HepG2 (cell line): Measurements from ENCODE around the gene BRMS1. TPM values are rescaled to one million over a fixed set of nuclear protein-coding genes. Genes with fewer than 3 reads are reported as not detected.

Experiments used
- ATAC-seq: fragments of 200-7000 bp; cut with Tn5 transposase; 3 replicates; pipeline ENCODE4 v1.9.1; 2020; ENCODE audit warnings: mild to moderate bottlenecking, moderate library complexity
- BruUV-seq: library from RNA; stranded (reverse); fragments of 400-500 nt; replicated peaks from 2 replicates; lab custom pipeline; 2021; lab: Mats Ljungman, UMichigan
- CTCF ChIA-PET: fragments of 300-600 bp; formaldehyde crosslinking; extraction: SDS; loops from one replicate; lab custom pipeline; 2021; ENCODE audit warnings: low total read pairs, inconsistent platforms, low intra/inter-chr PET ratio; lab: Yijun Ruan, JAX
- POLR2A ChIA-PET: fragments of 350-600 bp; sonication (Branson Sonifier 250); formaldehyde crosslinking; loops from one replicate; lab custom pipeline; 2020; ENCODE audit warnings: antibody characterized with exemption, inconsistent platforms; lab: Yijun Ruan, JAX
- DNase-seq: peaks from one replicate; pipeline ENCODE4 v3.0.0-alpha.2; 2015; ENCODE audit warnings: low spot score
- FAIRE-seq: peaks from 3 replicates; lab custom pipeline; 2011; peaks lifted over from hg19 to GRCh38; lab: Jason Lieb, UNC
- H2AFZ ChIP-seq: one replicate; pipeline ENCODE4 v1.6.1; 2011; ENCODE audit warnings: low read length, inconsistent platforms
- H3K27ac ChIP-seq: fragments of 300-600 bp; 3 replicates; pipeline ENCODE4 v1.8.0; 2011; ENCODE audit warnings: mixed run types, mild to moderate bottlenecking, mixed read lengths, low read length, inconsistent platforms; ENCODE audit not compliant: insufficient read depth; ENCODE audit errors: extremely low read length
- H3K27me3 ChIP-seq, 2 experiments: fragments of 200-600 bp in 1 of 2; 2 replicates in 1 of 2; 3 replicates in 1 of 2; pipeline versions ENCODE4 v1.6.0 to v1.8.0; 2011; ENCODE audit warnings: low read length in 2 of 2, mild to moderate bottlenecking in 2 of 2, moderate library complexity in 2 of 2, inconsistent platforms in 1 of 2; ENCODE audit not compliant: insufficient read depth in 2 of 2, control insufficient read depth in 1 of 2
- H3K36me3 ChIP-seq, 2 experiments: fragments of 200-600 bp in 1 of 2; replicated peaks in 1 of 2; 2 replicates in 1 of 2; 3 replicates in 1 of 2; pipeline versions ENCODE4 v1.5.1 to v1.8.0; 2011; ENCODE audit warnings: low read length in 2 of 2, inconsistent platforms in 1 of 2; ENCODE audit not compliant: insufficient read depth in 2 of 2, control insufficient read depth in 1 of 2
- H3K4me1 ChIP-seq: 2 replicates; pipeline ENCODE4 v1.5.1; 2012; ENCODE audit warnings: low read length, inconsistent platforms; ENCODE audit not compliant: insufficient read depth
- H3K4me2 ChIP-seq: 2 replicates; pipeline ENCODE4 v1.6.0; 2011; ENCODE audit warnings: low read depth, low read length, inconsistent platforms
- H3K4me3 ChIP-seq, 3 experiments: fragments of 200-600 bp in 1 of 3; sonication (generic), shearing (Covaris generic) in 1 of 3; replicated peaks in 1 of 3; 2 replicates each; pipeline ENCODE4 v1.5.1; 2011 to 2016; ENCODE audit warnings: low read length in 3 of 3, inconsistent platforms in 2 of 3, low read depth in 2 of 3, mild to moderate bottlenecking in 2 of 3, control low read depth in 1 of 3, mixed read lengths in 1 of 3; ENCODE audit not compliant: insufficient read depth in 1 of 3
- H3K79me2 ChIP-seq: one replicate; pipeline ENCODE4 v1.6.1; 2011; ENCODE audit warnings: low read length, inconsistent platforms; ENCODE audit not compliant: insufficient read depth
- H3K9ac ChIP-seq: 2 replicates; pipeline ENCODE4 v1.6.0; 2011; ENCODE audit warnings: mild to moderate bottlenecking, low read depth, low read length, inconsistent platforms; ENCODE audit not compliant: insufficient read depth
- H3K9me3 ChIP-seq: 2 replicates; pipeline ENCODE4 v1.5.1; 2012; ENCODE audit warnings: mild to moderate bottlenecking, low read length
- H4K20me1 ChIP-seq: 2 replicates; pipeline ENCODE4 v1.6.0; 2011; ENCODE audit warnings: inconsistent platforms, mild to moderate bottlenecking, low read length, moderate library complexity; ENCODE audit not compliant: insufficient read depth
- ATF7 ChIP-seq, 2 experiments: fragments of 450-650 bp in 1 of 2; sonication (generic) in 1 of 2; formaldehyde crosslinking in 1 of 2; IDR thresholded peaks; 2 replicates each; pipeline versions ENCODE4 v1.4.0 to v1.6.1; 2016 to 2020; ENCODE audit warnings: antibody characterized with exemption in 1 of 2, mild to moderate bottlenecking in 1 of 2, missing genetic modification reagents in 1 of 2
- CTCF ChIP-seq: sonication (generic); formaldehyde crosslinking; IDR thresholded peaks from 2 replicates; pipeline ENCODE4 v1.5.0; 2020; ENCODE audit warnings: mild to moderate bottlenecking, missing genetic modification reagents, moderate library complexity
- FOXA3 ChIP-seq: IDR thresholded peaks from 2 replicates; pipeline ENCODE4 v1.6.1; 2016; ENCODE audit warnings: missing genetic modification reagents, missing compliant biosample characterization
- FOXP1 ChIP-seq, 2 experiments: fragments of 450-650 bp in 1 of 2; IDR thresholded peaks; 2 replicates each; pipeline ENCODE4 v1.6.1; 2017 to 2018; ENCODE audit warnings: antibody characterized with exemption in 1 of 2
- GATAD2A ChIP-seq: IDR thresholded peaks from 2 replicates; pipeline ENCODE4 v1.6.1; 2016
- HMGXB4 ChIP-seq, 2 experiments: sonication (generic) in 1 of 2; formaldehyde crosslinking in 1 of 2; IDR thresholded peaks; 2 replicates each; pipeline versions ENCODE4 v1.4.0 to v1.6.1; 2018 to 2020; ENCODE audit warnings: missing genetic modification reagents in 2 of 2, borderline replicate concordance in 1 of 2, low read depth in 1 of 2, mild to moderate bottlenecking in 1 of 2, missing biosample characterization in 1 of 2
- HOXA7 ChIP-seq: sonication (generic); formaldehyde crosslinking; IDR thresholded peaks from 2 replicates; pipeline ENCODE4 v1.8.1; 2022; ENCODE audit warnings: mild to moderate bottlenecking, missing genetic modification reagents, moderate library complexity
- KDM2A ChIP-seq: sonication (generic); formaldehyde crosslinking; IDR thresholded peaks from 2 replicates; pipeline ENCODE4 v1.4.0; 2020; ENCODE audit warnings: low read depth, missing genetic modification reagents, borderline replicate concordance
- MIER2 ChIP-seq: IDR thresholded peaks from 2 replicates; pipeline ENCODE4 v1.6.1; 2016; ENCODE audit warnings: missing biosample characterization, missing genetic modification reagents
- PAWR ChIP-seq: sonication (generic); formaldehyde crosslinking; IDR thresholded peaks from 2 replicates; pipeline ENCODE4 v1.4.0; 2020; ENCODE audit warnings: missing genetic modification reagents, mild to moderate bottlenecking, borderline replicate concordance
- RAD21 ChIP-seq: fragments of 450-650 bp; formaldehyde crosslinking; IDR thresholded peaks from 2 replicates; pipeline ENCODE4 v1.5.0; 2020; ENCODE audit warnings: mild to moderate bottlenecking
- XRCC5 ChIP-seq: fragments of 200-400 bp; formaldehyde crosslinking; optimal IDR thresholded peaks from 2 replicates; pipeline ENCODE3; 2017; ENCODE audit warnings: mild to moderate bottlenecking, low read length
- ZBTB20 ChIP-seq: sonication (generic); formaldehyde crosslinking; IDR thresholded peaks from 2 replicates; pipeline ENCODE4 v1.8.1; 2023; ENCODE audit warnings: missing genetic modification reagents, low read depth, mild to moderate bottlenecking, borderline replicate concordance
- ZNF260 ChIP-seq: sonication (generic); formaldehyde crosslinking; IDR thresholded peaks from 2 replicates; pipeline ENCODE4 v1.4.0; 2020; ENCODE audit warnings: missing genetic modification reagents, low read depth, mild to moderate bottlenecking, borderline replicate concordance
- ZNF687 ChIP-seq: sonication (generic); formaldehyde crosslinking; IDR thresholded peaks from 2 replicates; pipeline ENCODE4 v1.5.1; 2020; ENCODE audit warnings: mild to moderate bottlenecking, missing genetic modification reagents, moderate library complexity
- WGBS: methylation state at CpG from one replicate; pipeline ENCODE4 v1.1.6; 2017; ENCODE audit warnings: low lambda C conversion rate; 5-methylcytosine and 5-hydroxymethylcytosine counted together
- in situ Hi-C: cut with HindIII; loops from 2 replicates; pipeline ENCODE4 v1.10.0; 2017; ENCODE audit warnings: low pct_unique_long_range_greater_than_20kb; ENCODE audit not compliant: extremely low pct_ligation_motif_present
- intact Hi-C: fragments of 100-400 bp; cut with micrococcal nuclease; formaldehyde crosslinking; loops from one replicate; pipeline ENCODE4 v1.10.0; 2022; ENCODE audit not compliant: unreplicated experiment
- polyA plus RNA-seq, 8 experiments: library from polyadenylated mRNA; depleted of rRNA in 3 of 8; stranded (reverse) in 7 of 8; unstranded in 1 of 8; fragments of >200 nt; fragmentation: Illumina TruSeq in 4 of 8; extraction: Trizol in 4 of 8; gene quantifications; 2 replicates each; pipeline versions ENCODE4 v1.2.1 to v1.2.3, GENCODE V29; 2011 to 2016; ENCODE audit warnings: low read depth in 4 of 8, missing spikeins in 1 of 8, mixed read lengths in 1 of 8; ENCODE audit not compliant: insufficient read depth in 1 of 8
- total RNA-seq, 5 experiments: library from RNA; depleted of rRNA; stranded (reverse); fragments of >200 nt; fragmentation: Illumina TruSeq; extraction: Trizol; gene quantifications; 2 replicates each; pipeline ENCODE4 v1.2.3, GENCODE V29; 2016; ENCODE audit warnings: low read depth in 1 of 5

Gene BRMS1
- total and polyA plus RNA-seq, 2 of the 13 experiments (the other 11 are each of a cell fraction or from before 2014, with no cell fraction given) = 15.8 to 55.7 TPM

GRCh38 chr11:66388780-66389386 lies 44.0 kb upstream of the BRMS1 start:
- in situ Hi-C loops = no loop called here
- intact Hi-C loops = loop anchor here (10.0 kb wide), 1 partner anchor 74 kb away; the partner anchor contains the start of gene CD248
- BruUV-seq = no TSS peak
- peak; percentile 81 for FAIRE-seq
- ChIA-PET CTCF (interaction anchor here (0.6 to 1.1 kb wide), 3 partner anchors 19 to 77 kb away, joined by 3 to 4 read pairs (median 3); no protein-coding TSS in a partner anchor), POLR2A (interaction anchor here (1.1 kb wide), 1 partner anchor 42 kb away, joined by 3 read pairs; no protein-coding TSS in a partner anchor)
- no peak overlapping the region for H2AFZ ChIP-seq
- peak; percentile 82 for ATAC-seq
- H3K4me3 ChIP-seq = 0 out of 6 replicates have a peak overlapping the region, but pooled peaks of 1 of the 3 experiments have one; percentile 26
- 20% methylated on average over 8 of the region's 8 CpGs for WGBS
- H4K20me1 ChIP-seq = no peaks in the 10 kb centered on the region
- no peaks in the 10 kb centered on the region for H3K36me3 ChIP-seq
- no peaks in the 10 kb centered on the region for H3K79me2 ChIP-seq
- peaks cover 20% of the 10 kb centered on the region for H3K4me1 ChIP-seq
- DNase-seq = peak; percentile 78
- H3K4me2 ChIP-seq = peak overlapping the region; percentile 63
- H3K27ac ChIP-seq = no peak overlapping the region
- peaks cover 0 to 16% of the 10 kb centered on the region in 2 experiments; a peak in 1 of 5 replicates for H3K27me3 ChIP-seq
- H3K9me3 ChIP-seq = no peaks in the 10 kb centered on the region
- H3K9ac ChIP-seq = no peak overlapping the region
- TF ChIP-seq MIER2 (CRISPR knock-in tag) (peak; percentile 74; the same call in 1 of the 2 replicates), ZNF260 (CRISPR knock-in tag) (no peak), FOXP1 (IDR thresholded peaks at IDR 0.05) (no peak), FOXP1 (CRISPR knock-in tag; IDR thresholded peaks at IDR 0.05) (no peak), XRCC5 (peak; percentile 75), RAD21 (CRISPR knock-in tag) (peak; percentile 36; the same call in 1 of the 2 replicates), HOXA7 (CRISPR knock-in tag) (no peak), PAWR (CRISPR knock-in tag) (no peak), HMGXB4 (CRISPR knock-in tag; IDR thresholded peaks at IDR 0.05; ENCODE audit: borderline replicate concordance in 1 of 2, low read depth in 1 of 2) (0 out of 4 replicates have a peak, but pooled peaks of 1 of the 2 experiments have one; percentile 43), CTCF (CRISPR knock-in tag) (peak; percentile 89), KDM2A (CRISPR knock-in tag) (0 out of 2 replicates have a peak, but pooled peaks have one; percentile 31), ATF7 (IDR thresholded peaks at IDR 0.05) (no peak), ATF7 (CRISPR knock-in tag; IDR thresholded peaks at IDR 0.05) (no peak), ZBTB20 (CRISPR knock-in tag) (no peak), ZNF687 (CRISPR knock-in tag) (peak; percentile 26; the same call in 1 of the 2 replicates), FOXA3 (CRISPR knock-in tag) (0 out of 2 replicates have a peak, but pooled peaks have one; percentile 13), GATAD2A (CRISPR knock-in tag) (0 out of 2 replicates have a peak, but pooled peaks have one; percentile 30)
